H1 (cell line): Measurements from ENCODE around the gene MMP24. TPM values are rescaled to one million over a fixed set of nuclear protein-coding genes. Genes with fewer than 3 reads are reported as not detected.

Experiments
- HDAC2 ChIP-seq, 2 experiments: fragments of 300-600 bp in 1 of 2; sonication (generic) in 1 of 2; IDR thresholded peaks; 2 replicates each; pipeline ENCODE4 v1.6.1; 2011 to 2012; ENCODE audit warnings: low read depth in 2 of 2, low read length in 2 of 2, mild to moderate bottlenecking in 2 of 2, moderate library complexity in 2 of 2, borderline replicate concordance in 1 of 2, inconsistent platforms in 1 of 2
- YY1 ChIP-seq: IDR thresholded peaks from 2 replicates; pipeline ENCODE4 v1.6.1; 2011; ENCODE audit warnings: low read depth, mild to moderate bottlenecking, low read length
- polyA plus RNA-seq, 7 experiments: library from polyadenylated mRNA; depleted of rRNA in 3 of 7; stranded (reverse) in 5 of 7; unstranded in 2 of 7; fragments of >200 nt in 5 of 7; fragments of 200-250 nt in 2 of 7; gene quantifications; 1 replicate in 5 of 7; 2 replicates in 1 of 7; 4 replicates in 1 of 7; pipeline versions ENCODE4 v1.2.1 to v1.2.3, GENCODE V29; 2011 to 2013; ENCODE audit warnings: missing spikeins in 2 of 7, mixed read lengths in 2 of 7
- total RNA-seq: library from RNA; stranded (reverse); fragmentation: NEBNext Ultra II Directional; extraction: Animal tissue kit (Norgen Biotek cat#: 25700); gene quantifications from 2 replicates; pipeline ENCODE4 v1.2.1, GENCODE V29; 2021
- TF ChIP-seq, protein P1 (sequence below): IDR thresholded peaks from 2 replicates; pipeline ENCODE4 v1.6.1; 2012; ENCODE audit warnings: inconsistent platforms

The MMP24 gene
- total and polyA plus RNA-seq, 2 of the 8 experiments (the other 6 are each of a cell fraction or from before 2014, with no cell fraction given) = 18.8 to 21.4 TPM

DNA sequence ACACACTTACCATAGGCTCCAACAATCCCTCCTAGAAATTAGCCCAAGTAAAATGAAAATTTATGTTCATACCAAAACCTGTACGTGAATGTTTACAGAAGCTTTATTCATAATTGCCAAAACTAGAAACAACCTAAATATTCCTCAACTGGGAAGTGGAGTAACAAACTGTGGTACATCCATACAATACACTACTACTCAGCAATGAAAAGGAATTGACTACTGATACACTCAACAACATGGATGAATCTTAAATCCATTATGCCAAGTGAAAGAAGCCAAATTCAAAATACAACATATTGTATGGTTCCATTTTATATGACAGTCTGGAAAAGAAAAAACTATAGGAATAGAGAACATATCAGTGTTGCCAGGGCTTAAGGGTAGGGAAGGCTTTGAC is 19.7 kb upstream of the MMP24 start (continued):
- TF ChIP-seq, protein P1, sequence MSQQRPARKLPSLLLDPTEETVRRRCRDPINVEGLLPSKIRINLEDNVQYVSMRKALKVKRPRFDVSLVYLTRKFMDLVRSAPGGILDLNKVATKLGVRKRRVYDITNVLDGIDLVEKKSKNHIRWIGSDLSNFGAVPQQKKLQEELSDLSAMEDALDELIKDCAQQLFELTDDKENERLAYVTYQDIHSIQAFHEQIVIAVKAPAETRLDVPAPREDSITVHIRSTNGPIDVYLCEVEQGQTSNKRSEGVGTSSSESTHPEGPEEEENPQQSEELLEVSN = no peak
- TF ChIP-seq HDAC2 (IDR thresholded peaks at IDR 0.05; ENCODE audit: borderline replicate concordance in 1 of 2, low read depth in 2 of 2, low read length in 2 of 2) (no peak), YY1 (no peak)
